HepG2 (cell line): ENCODE measurements around the gene UBE2I. TPM values are rescaled to one million over a fixed set of nuclear protein-coding genes. Genes with fewer than 3 reads are reported as not detected.

ENCODE experiments used
- ATAC-seq: fragments of 200-7000 bp; cut with Tn5 transposase; 3 replicates; pipeline ENCODE4 v1.9.1; 2020; ENCODE audit warnings: mild to moderate bottlenecking, moderate library complexity
- BruUV-seq: library from RNA; stranded (reverse); fragments of 400-500 nt; replicated peaks from 2 replicates; lab custom pipeline; 2021; lab: Mats Ljungman, UMichigan
- CTCF ChIA-PET: fragments of 300-600 bp; formaldehyde crosslinking; extraction: SDS; loops from one replicate; lab custom pipeline; 2021; ENCODE audit warnings: low total read pairs, inconsistent platforms, low intra/inter-chr PET ratio; lab: Yijun Ruan, JAX
- POLR2A ChIA-PET: fragments of 350-600 bp; sonication (Branson Sonifier 250); formaldehyde crosslinking; loops from one replicate; lab custom pipeline; 2020; ENCODE audit warnings: antibody characterized with exemption, inconsistent platforms; lab: Yijun Ruan, JAX
- DNase-seq: peaks from one replicate; pipeline ENCODE4 v3.0.0-alpha.2; 2015; ENCODE audit warnings: low spot score
- FAIRE-seq: peaks from 3 replicates; lab custom pipeline; 2011; peaks lifted over from hg19 to GRCh38; lab: Jason Lieb, UNC
- H2AFZ ChIP-seq: one replicate; pipeline ENCODE4 v1.6.1; 2011; ENCODE audit warnings: low read length, inconsistent platforms
- H3K27ac ChIP-seq: fragments of 300-600 bp; 3 replicates; pipeline ENCODE4 v1.8.0; 2011; ENCODE audit warnings: mixed run types, mild to moderate bottlenecking, mixed read lengths, low read length, inconsistent platforms; ENCODE audit not compliant: insufficient read depth; ENCODE audit errors: extremely low read length
- H3K27me3 ChIP-seq, 2 experiments: fragments of 200-600 bp in 1 of 2; 2 replicates in 1 of 2; 3 replicates in 1 of 2; pipeline versions ENCODE4 v1.6.0 to v1.8.0; 2011; ENCODE audit warnings: low read length in 2 of 2, mild to moderate bottlenecking in 2 of 2, moderate library complexity in 2 of 2, inconsistent platforms in 1 of 2; ENCODE audit not compliant: insufficient read depth in 2 of 2, control insufficient read depth in 1 of 2
- H3K36me3 ChIP-seq, 2 experiments: fragments of 200-600 bp in 1 of 2; replicated peaks in 1 of 2; 2 replicates in 1 of 2; 3 replicates in 1 of 2; pipeline versions ENCODE4 v1.5.1 to v1.8.0; 2011; ENCODE audit warnings: low read length in 2 of 2, inconsistent platforms in 1 of 2; ENCODE audit not compliant: insufficient read depth in 2 of 2, control insufficient read depth in 1 of 2
- H3K4me1 ChIP-seq: 2 replicates; pipeline ENCODE4 v1.5.1; 2012; ENCODE audit warnings: low read length, inconsistent platforms; ENCODE audit not compliant: insufficient read depth
- H3K4me2 ChIP-seq: 2 replicates; pipeline ENCODE4 v1.6.0; 2011; ENCODE audit warnings: low read depth, low read length, inconsistent platforms
- H3K4me3 ChIP-seq, 3 experiments: fragments of 200-600 bp in 1 of 3; sonication (generic), shearing (Covaris generic) in 1 of 3; replicated peaks in 1 of 3; 2 replicates each; pipeline ENCODE4 v1.5.1; 2011 to 2016; ENCODE audit warnings: low read length in 3 of 3, inconsistent platforms in 2 of 3, low read depth in 2 of 3, mild to moderate bottlenecking in 2 of 3, control low read depth in 1 of 3, mixed read lengths in 1 of 3; ENCODE audit not compliant: insufficient read depth in 1 of 3
- H3K79me2 ChIP-seq: one replicate; pipeline ENCODE4 v1.6.1; 2011; ENCODE audit warnings: low read length, inconsistent platforms; ENCODE audit not compliant: insufficient read depth
- H3K9ac ChIP-seq: 2 replicates; pipeline ENCODE4 v1.6.0; 2011; ENCODE audit warnings: mild to moderate bottlenecking, low read depth, low read length, inconsistent platforms; ENCODE audit not compliant: insufficient read depth
- H3K9me3 ChIP-seq: 2 replicates; pipeline ENCODE4 v1.5.1; 2012; ENCODE audit warnings: mild to moderate bottlenecking, low read length
- H4K20me1 ChIP-seq: 2 replicates; pipeline ENCODE4 v1.6.0; 2011; ENCODE audit warnings: inconsistent platforms, mild to moderate bottlenecking, low read length, moderate library complexity; ENCODE audit not compliant: insufficient read depth
- ADNP ChIP-seq: sonication (generic); formaldehyde crosslinking; IDR thresholded peaks from 2 replicates; pipeline ENCODE4 v1.4.0; 2020; ENCODE audit warnings: missing genetic modification reagents
- CENPX ChIP-seq: sonication (generic); formaldehyde crosslinking; IDR thresholded peaks from 2 replicates; pipeline ENCODE4 v1.9.0; 2021; ENCODE audit warnings: mild to moderate bottlenecking, missing genetic modification reagents, moderate library complexity
- CHD2 ChIP-seq: IDR thresholded peaks from 2 replicates; pipeline ENCODE4 v1.6.1; 2011; ENCODE audit warnings: low read depth, low read length, improper control_type of control experiment
- ETV5 ChIP-seq: IDR thresholded peaks from 2 replicates; pipeline ENCODE4 v1.6.1; 2018; ENCODE audit warnings: missing biosample characterization, missing genetic modification reagents, inconsistent platforms, borderline replicate concordance
- MIXL1 ChIP-seq: IDR thresholded peaks from 2 replicates; pipeline ENCODE4 v1.6.1; 2016
- PHF21A ChIP-seq: sonication (generic); formaldehyde crosslinking; IDR thresholded peaks from 2 replicates; pipeline ENCODE4 v1.5.0; 2020; ENCODE audit warnings: mild to moderate bottlenecking, missing genetic modification reagents
- PHF8 ChIP-seq: sonication (generic); formaldehyde crosslinking; IDR thresholded peaks from 2 replicates; pipeline ENCODE4 v1.5.0; 2020; ENCODE audit warnings: missing genetic modification reagents
- RNF2 ChIP-seq: fragments of 450-650 bp; conservative IDR thresholded peaks from 2 replicates; pipeline ENCODE4 v1.6.1; 2016; ENCODE audit warnings: low read depth
- RXRA ChIP-seq: sonication (generic); formaldehyde crosslinking; IDR thresholded peaks from 2 replicates; pipeline ENCODE4 v1.5.1; 2020; ENCODE audit warnings: missing genetic modification reagents
- YEATS4 ChIP-seq: sonication (generic); formaldehyde crosslinking; IDR thresholded peaks from 2 replicates; pipeline ENCODE4 v1.4.0; 2020; ENCODE audit warnings: missing genetic modification reagents, borderline replicate concordance
- ZBTB7B ChIP-seq: sonication (generic); formaldehyde crosslinking; IDR thresholded peaks from 2 replicates; pipeline ENCODE4 v1.4.0; 2020; ENCODE audit warnings: missing genetic modification reagents
- ZKSCAN5 ChIP-seq: sonication (generic); formaldehyde crosslinking; IDR thresholded peaks from 2 replicates; pipeline ENCODE4 v1.5.1; 2020; ENCODE audit warnings: mild to moderate bottlenecking, missing genetic modification reagents
- ZNF251 ChIP-seq: sonication (generic); formaldehyde crosslinking; IDR thresholded peaks from 2 replicates; pipeline ENCODE4 v1.9.0; 2021; ENCODE audit warnings: mild to moderate bottlenecking, missing genetic modification reagents
- ZNF383 ChIP-seq: sonication (generic); formaldehyde crosslinking; IDR thresholded peaks from 2 replicates; pipeline ENCODE4 v1.4.0; 2020; ENCODE audit warnings: missing genetic modification reagents, mild to moderate bottlenecking, borderline replicate concordance
- ZNF549 ChIP-seq: sonication (generic); formaldehyde crosslinking; IDR thresholded peaks from 2 replicates; pipeline ENCODE4 v1.5.0; 2020; ENCODE audit warnings: missing genetic modification reagents
- ZNF607 ChIP-seq: sonication (generic); formaldehyde crosslinking; IDR thresholded peaks from 2 replicates; pipeline ENCODE4 v1.5.1; 2020; ENCODE audit warnings: missing genetic modification reagents, mild to moderate bottlenecking, borderline replicate concordance
- ZNF703 ChIP-seq: sonication (generic); formaldehyde crosslinking; IDR thresholded peaks from 2 replicates; pipeline ENCODE4 v1.5.1; 2020; ENCODE audit warnings: missing genetic modification reagents, mild to moderate bottlenecking, moderate library complexity, borderline replicate concordance
- WGBS: methylation state at CpG from one replicate; pipeline ENCODE4 v1.1.6; 2017; ENCODE audit warnings: low lambda C conversion rate; 5-methylcytosine and 5-hydroxymethylcytosine counted together
- in situ Hi-C: cut with HindIII; loops from 2 replicates; pipeline ENCODE4 v1.10.0; 2017; ENCODE audit warnings: low pct_unique_long_range_greater_than_20kb; ENCODE audit not compliant: extremely low pct_ligation_motif_present
- intact Hi-C: fragments of 100-400 bp; cut with micrococcal nuclease; formaldehyde crosslinking; loops from one replicate; pipeline ENCODE4 v1.10.0; 2022; ENCODE audit not compliant: unreplicated experiment
- polyA plus RNA-seq, 8 experiments: library from polyadenylated mRNA; depleted of rRNA in 3 of 8; stranded (reverse) in 7 of 8; unstranded in 1 of 8; fragments of >200 nt; fragmentation: Illumina TruSeq in 4 of 8; extraction: Trizol in 4 of 8; gene quantifications; 2 replicates each; pipeline versions ENCODE4 v1.2.1 to v1.2.3, GENCODE V29; 2011 to 2016; ENCODE audit warnings: low read depth in 4 of 8, missing spikeins in 1 of 8, mixed read lengths in 1 of 8; ENCODE audit not compliant: insufficient read depth in 1 of 8
- total RNA-seq, 5 experiments: library from RNA; depleted of rRNA; stranded (reverse); fragments of >200 nt; fragmentation: Illumina TruSeq; extraction: Trizol; gene quantifications; 2 replicates each; pipeline ENCODE4 v1.2.3, GENCODE V29; 2016; ENCODE audit warnings: low read depth in 1 of 5
- TF ChIP-seq, protein P1 (sequence below): sonication (generic); formaldehyde crosslinking; IDR thresholded peaks from 2 replicates; pipeline ENCODE4 v1.4.0; 2020; ENCODE audit warnings: missing genetic modification reagents
- TF ChIP-seq, protein P2 (sequence below): IDR thresholded peaks from 2 replicates; pipeline ENCODE4 v1.6.1; 2016; ENCODE audit warnings: mild to moderate bottlenecking, missing biosample characterization, missing genetic modification reagents
- TF ChIP-seq, protein P3 (sequence below): sonication (generic); formaldehyde crosslinking; IDR thresholded peaks from 2 replicates; pipeline ENCODE4 v1.9.0; 2022; ENCODE audit warnings: missing genetic modification reagents, mild to moderate bottlenecking, borderline replicate concordance

Gene UBE2I
- total and polyA plus RNA-seq, 2 of the 13 experiments (the other 11 are each of a cell fraction or from before 2014, with no cell fraction given) = 75.8 to 98.9 TPM

DNA sequence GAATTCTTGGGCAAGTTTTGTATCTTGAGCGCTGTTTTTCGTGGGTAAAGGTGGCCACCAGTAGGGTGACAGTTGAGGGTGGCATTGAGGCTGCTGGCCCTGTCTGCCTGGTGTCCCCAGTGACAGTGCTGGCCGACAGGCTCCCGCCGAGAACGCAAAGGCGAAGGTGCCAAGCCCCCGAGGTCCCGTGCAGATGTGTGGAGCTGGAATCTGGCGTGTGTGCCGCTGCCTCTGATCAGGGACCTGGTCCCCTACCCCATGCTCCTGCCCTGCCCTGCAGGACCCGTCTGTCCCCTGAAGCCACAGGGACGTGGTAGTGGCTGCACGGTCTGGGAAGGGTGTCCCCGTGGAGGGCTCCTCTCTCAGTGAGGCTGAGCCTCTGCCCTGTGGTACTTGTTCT is 3.5 kb downstream of the UBE2I start:
- Histone ChIP-seq H3K4me1 (peaks cover 25% of the 10 kb centered on the region), H4K20me1 (peaks cover 52% of the 10 kb centered on the region), H3K27ac (no peak overlapping the region), H3K9ac (no peak overlapping the region), H3K36me3 (peaks cover 31 to 57% of the 10 kb centered on the region in 2 experiments; a peak in 4 of 5 replicates), H3K4me3 (no peak overlapping the region), H3K9me3 (no peaks in the 10 kb centered on the region), H2AFZ (no peak overlapping the region), H3K4me2 (peak overlapping the region; percentile 95; the same call in 1 of the 2 replicates), H3K79me2 (peaks cover 62% of the 10 kb centered on the region), H3K27me3 (no peaks in the 10 kb centered on the region; a peak in 2 of 5 replicates)
- WGBS = 100% methylated on average over 3 of the region's 15 CpGs
- BruUV-seq = TSS peak; percentile 5
- no peak for TF ChIP-seq ZNF549
- no peak for TF ChIP-seq ZKSCAN5 (CRISPR knock-in tag)
- TF ChIP-seq ZNF607 (CRISPR knock-in tag) = no peak
- TF ChIP-seq ETV5 (CRISPR knock-in tag) = no peak
- TF ChIP-seq ZNF383 (CRISPR knock-in tag) = no peak
- no peak for TF ChIP-seq ADNP
- no peak for TF ChIP-seq CHD2
- no peak for TF ChIP-seq PHF21A
- no peak for TF ChIP-seq ZBTB7B (CRISPR knock-in tag)
- no peak for TF ChIP-seq MIXL1
- TF ChIP-seq, protein P1, sequence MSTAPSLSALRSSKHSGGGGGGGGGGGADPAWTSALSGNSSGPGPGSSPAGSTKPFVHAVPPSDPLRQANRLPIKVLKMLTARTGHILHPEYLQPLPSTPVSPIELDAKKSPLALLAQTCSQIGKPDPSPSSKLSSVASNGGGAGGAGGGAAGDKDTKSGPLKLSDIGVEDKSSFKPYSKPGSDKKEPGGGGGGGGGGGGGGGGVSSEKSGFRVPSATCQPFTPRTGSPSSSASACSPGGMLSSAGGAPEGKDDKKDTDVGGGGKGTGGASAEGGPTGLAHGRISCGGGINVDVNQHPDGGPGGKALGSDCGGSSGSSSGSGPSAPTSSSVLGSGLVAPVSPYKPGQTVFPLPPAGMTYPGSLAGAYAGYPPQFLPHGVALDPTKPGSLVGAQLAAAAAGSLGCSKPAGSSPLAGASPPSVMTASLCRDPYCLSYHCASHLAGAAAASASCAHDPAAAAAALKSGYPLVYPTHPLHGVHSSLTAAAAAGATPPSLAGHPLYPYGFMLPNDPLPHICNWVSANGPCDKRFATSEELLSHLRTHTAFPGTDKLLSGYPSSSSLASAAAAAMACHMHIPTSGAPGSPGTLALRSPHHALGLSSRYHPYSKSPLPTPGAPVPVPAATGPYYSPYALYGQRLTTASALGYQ (CRISPR knock-in tag) = no peak
- TF ChIP-seq ZNF251 (CRISPR knock-in tag) = no peak
- TF ChIP-seq RNF2 = no peak
- no peak for TF ChIP-seq RXRA
- TF ChIP-seq PHF8 (CRISPR knock-in tag) = no peak
- TF ChIP-seq, protein P2, sequence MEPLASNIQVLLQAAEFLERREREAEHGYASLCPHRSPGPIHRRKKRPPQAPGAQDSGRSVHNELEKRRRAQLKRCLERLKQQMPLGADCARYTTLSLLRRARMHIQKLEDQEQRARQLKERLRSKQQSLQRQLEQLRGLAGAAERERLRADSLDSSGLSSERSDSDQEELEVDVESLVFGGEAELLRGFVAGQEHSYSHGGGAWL (CRISPR knock-in tag) = no peak
- TF ChIP-seq ZNF703 (CRISPR knock-in tag) = no peak
- TF ChIP-seq YEATS4 (CRISPR knock-in tag) = no peak
- TF ChIP-seq, protein P3, sequence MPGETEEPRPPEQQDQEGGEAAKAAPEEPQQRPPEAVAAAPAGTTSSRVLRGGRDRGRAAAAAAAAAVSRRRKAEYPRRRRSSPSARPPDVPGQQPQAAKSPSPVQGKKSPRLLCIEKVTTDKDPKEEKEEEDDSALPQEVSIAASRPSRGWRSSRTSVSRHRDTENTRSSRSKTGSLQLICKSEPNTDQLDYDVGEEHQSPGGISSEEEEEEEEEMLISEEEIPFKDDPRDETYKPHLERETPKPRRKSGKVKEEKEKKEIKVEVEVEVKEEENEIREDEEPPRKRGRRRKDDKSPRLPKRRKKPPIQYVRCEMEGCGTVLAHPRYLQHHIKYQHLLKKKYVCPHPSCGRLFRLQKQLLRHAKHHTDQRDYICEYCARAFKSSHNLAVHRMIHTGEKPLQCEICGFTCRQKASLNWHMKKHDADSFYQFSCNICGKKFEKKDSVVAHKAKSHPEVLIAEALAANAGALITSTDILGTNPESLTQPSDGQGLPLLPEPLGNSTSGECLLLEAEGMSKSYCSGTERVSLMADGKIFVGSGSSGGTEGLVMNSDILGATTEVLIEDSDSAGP (CRISPR knock-in tag) = no peak
- no peak for TF ChIP-seq CENPX (CRISPR knock-in tag)
- ChIA-PET POLR2A (no interaction called here), CTCF (no interaction called here)
- no peak for DNase-seq
- no peak for FAIRE-seq
- intact Hi-C loops (no loop called here), in situ Hi-C loops (no loop called here)
- ATAC-seq = no peak
